K562 (cell line): Measurements from ENCODE around the gene CEP41. TPM values are rescaled to one million over a fixed set of nuclear protein-coding genes. Genes with fewer than 3 reads are reported as not detected.

Experiments
- ATAC-seq: fragments of 200-7000 bp; cut with Tn5 transposase; 3 replicates; pipeline ENCODE4 v1.9.1; 2020; ENCODE audit warnings: moderate library complexity
- BruUV-seq: library from RNA; stranded (reverse); fragments of 400-500 nt; replicated peaks from 2 replicates; lab custom pipeline; 2021; lab: Mats Ljungman, UMichigan
- CTCF ChIA-PET: fragments of 300-600 bp; formaldehyde crosslinking; extraction: SDS; loops from one replicate; lab custom pipeline; 2021; ENCODE audit warnings: low intra/inter-chr PET ratio; lab: Yijun Ruan, JAX
- POLR2A ChIA-PET: fragments of 300-600, 350-650 bp; sonication (Branson Sonifier 250); formaldehyde crosslinking; extraction: SDS; loops from one replicate; lab custom pipeline; 2021; ENCODE audit warnings: antibody characterized with exemption, inconsistent platforms; lab: Yijun Ruan, JAX
- DNase-seq, 4 experiments: peaks; one replicate each; pipeline versions ENCODE4 v3.0.0 to v3.0.0-alpha.2; 2011 to 2018; ENCODE audit warnings: low spot score in 3 of 4, mixed read lengths in 3 of 4; ENCODE audit errors: extremely low read depth in 1 of 4
- FAIRE-seq: peaks from 2 replicates; lab custom pipeline; 2011; peaks lifted over from hg19 to GRCh38; lab: Jason Lieb, UNC
- H2AFZ ChIP-seq: 2 replicates; pipeline ENCODE4 v1.6.0; 2011; ENCODE audit warnings: low read depth, low read length, control low read depth, inconsistent platforms
- H3K27ac ChIP-seq: fragments of 200-600 bp; 3 replicates; pipeline ENCODE4 v1.8.0; 2011; ENCODE audit warnings: low read depth, mild to moderate bottlenecking, control low read depth, inconsistent platforms, low read length, moderate library complexity, mixed read lengths; ENCODE audit errors: extremely low read depth
- H3K27me3 ChIP-seq, 2 experiments: fragments of 300-600 bp in 1 of 2; 2 replicates in 1 of 2; 3 replicates in 1 of 2; pipeline versions ENCODE4 v1.6.0 to v1.8.0; 2011; ENCODE audit warnings: inconsistent platforms in 2 of 2, low read length in 2 of 2, mild to moderate bottlenecking in 1 of 2, mixed read lengths in 1 of 2, moderate library complexity in 1 of 2; ENCODE audit not compliant: control insufficient read depth in 2 of 2, insufficient read depth in 2 of 2
- H3K36me3 ChIP-seq: fragments of 300-600 bp; 3 replicates; pipeline ENCODE4 v1.8.0; 2011; ENCODE audit warnings: mild to moderate bottlenecking, low read length, inconsistent platforms; ENCODE audit not compliant: control insufficient read depth, insufficient read depth
- H3K4me1 ChIP-seq, 2 experiments: fragments of 200-600 bp in 1 of 2; replicated peaks in 1 of 2; 2 replicates in 1 of 2; 3 replicates in 1 of 2; pipeline versions ENCODE4 v1.5.1 to v1.8.0; 2011; ENCODE audit warnings: inconsistent platforms in 2 of 2, low read length in 2 of 2, mild to moderate bottlenecking in 1 of 2, mixed read lengths in 1 of 2, moderate library complexity in 1 of 2; ENCODE audit not compliant: control insufficient read depth in 2 of 2, insufficient read depth in 2 of 2
- H3K4me2 ChIP-seq: 2 replicates; pipeline ENCODE4 v1.6.1; 2011; ENCODE audit warnings: low read length, control low read depth, inconsistent platforms, mixed read lengths; ENCODE audit not compliant: insufficient read depth
- H3K4me3 ChIP-seq: fragments of 200-600 bp; sonication (generic), shearing (Covaris generic); 2 replicates; pipeline ENCODE4 v1.5.1; 2016; ENCODE audit warnings: control low read depth, inconsistent platforms
- H3K79me2 ChIP-seq: fragments of 200-600 bp; 3 replicates; pipeline ENCODE4 v1.8.0; 2011; ENCODE audit warnings: low read length, inconsistent platforms; ENCODE audit not compliant: control insufficient read depth, insufficient read depth
- H3K9ac ChIP-seq, 2 experiments: 2 replicates each; pipeline versions ENCODE4 v1.6.0 to v1.6.1; 2011; ENCODE audit warnings: low read depth in 2 of 2, low read length in 2 of 2, control low read depth in 1 of 2, inconsistent platforms in 1 of 2, mild to moderate bottlenecking in 1 of 2, mixed read lengths in 1 of 2; ENCODE audit not compliant: insufficient read depth in 1 of 2
- H3K9me1 ChIP-seq: one replicate; pipeline ENCODE4 v1.6.0; 2011; ENCODE audit warnings: inconsistent platforms, mild to moderate bottlenecking, low read length, moderate library complexity; ENCODE audit not compliant: control insufficient read depth, insufficient read depth
- H3K9me3 ChIP-seq: replicated peaks from 2 replicates; pipeline ENCODE4 v1.5.1; 2011; ENCODE audit warnings: low read depth, low read length, inconsistent platforms; ENCODE audit not compliant: control insufficient read depth, insufficient read depth
- H4K20me1 ChIP-seq: replicated peaks from 2 replicates; pipeline ENCODE4 v1.6.1; 2011; ENCODE audit warnings: low read length, inconsistent platforms, mixed read lengths; ENCODE audit not compliant: control insufficient read depth, insufficient read depth
- CCNT2 ChIP-seq: IDR thresholded peaks from 2 replicates; pipeline ENCODE4 v1.6.1; 2011; ENCODE audit warnings: borderline replicate concordance, low read depth, mild to moderate bottlenecking, moderate library complexity, mixed read lengths, low read length; ENCODE audit not compliant: insufficient read length; ENCODE audit errors: extremely low read depth
- CLOCK ChIP-seq: fragments of 250-450 bp; sonication (Bioruptor Pico); IDR thresholded peaks from 2 replicates; pipeline ENCODE4 v1.4.0; 2020; ENCODE audit warnings: mild to moderate bottlenecking, moderate library complexity, borderline replicate concordance
- DPF2 ChIP-seq: fragments of 450-650 bp; IDR thresholded peaks from 2 replicates; pipeline ENCODE4 v1.6.1; 2016
- FOXJ2 ChIP-seq: fragments of 200-800 bp; sonication (Bioruptor generic); IDR thresholded peaks from 2 replicates; pipeline ENCODE4 v1.6.1; 2016; ENCODE audit warnings: missing genetic modification characterization, missing compliant biosample characterization
- GTF2A2 ChIP-seq: IDR thresholded peaks from 2 replicates; pipeline ENCODE4 v1.6.1; 2016; ENCODE audit warnings: mild to moderate bottlenecking, missing genetic modification characterization, missing compliant biosample characterization
- HDAC6 ChIP-seq: IDR thresholded peaks from 2 replicates; pipeline ENCODE4 v1.6.1; 2012; ENCODE audit warnings: low read depth, mild to moderate bottlenecking, control low read depth, inconsistent platforms, low read length, moderate library complexity
- PURB ChIP-seq: sonication (generic); formaldehyde crosslinking; IDR thresholded peaks from 2 replicates; pipeline ENCODE4 v1.9.0; 2021; ENCODE audit warnings: low read depth, mild to moderate bottlenecking, missing genetic modification reagents
- RBM39 ChIP-seq: fragments of 200-400 bp; formaldehyde crosslinking; optimal IDR thresholded peaks from 2 replicates; pipeline ENCODE3; 2018; ENCODE audit warnings: low read depth, low read length
- SNRNP70 ChIP-seq: fragments of 200-400 bp; formaldehyde crosslinking; optimal IDR thresholded peaks from 2 replicates; pipeline ENCODE3; 2017; ENCODE audit warnings: low read depth, low read length
- TAF9B ChIP-seq: fragments of 450-650 bp; IDR thresholded peaks from 2 replicates; pipeline ENCODE4 v1.6.1; 2018; ENCODE audit warnings: mild to moderate bottlenecking; ENCODE audit not compliant: partially characterized antibody
- ZC3H8 ChIP-seq: fragments of 450-650 bp; IDR thresholded peaks from 2 replicates; pipeline ENCODE4 v1.6.1; 2017
- ZNF280B ChIP-seq: fragments of 250-450 bp; sonication (Bioruptor Pico); IDR thresholded peaks from 2 replicates; pipeline ENCODE4 v1.5.1; 2021; ENCODE audit warnings: mild to moderate bottlenecking
- ZNF3 ChIP-seq: fragments of 250-450 bp; sonication (Bioruptor Pico); IDR thresholded peaks from 2 replicates; pipeline ENCODE4 v1.5.0; 2021; ENCODE audit warnings: mild to moderate bottlenecking, moderate library complexity
- ZNF354B ChIP-seq: fragments of 250-450 bp; sonication (Bioruptor Pico); IDR thresholded peaks from 2 replicates; pipeline ENCODE4 v1.4.0; 2020
- WGBS: fragments of 100-300 bp; shearing (Covaris generic); methylation state at CpG from one replicate; pipeline ENCODE4 v1.1.6; 2016; ENCODE audit warnings: low coverage, mixed read lengths; ENCODE audit not compliant: insufficient coverage; ENCODE audit errors: missing lambda C conversion rate; 5-methylcytosine and 5-hydroxymethylcytosine counted together
- in situ Hi-C: fragments of 300-500 bp; cut with MboI; formaldehyde crosslinking; loops from 4 replicates; pipeline ENCODE4 v1.15.0; 2018; ENCODE audit warnings: inconsistent platforms, mixed read lengths
- intact Hi-C: fragments of 100-400 bp; cut with micrococcal nuclease; formaldehyde crosslinking; loops from 2 replicates; pipeline ENCODE4 v1.14.2; 2022
- polyA plus RNA-seq, 8 experiments: library from polyadenylated mRNA; depleted of rRNA in 4 of 8; stranded (reverse) in 5 of 8; unstranded in 3 of 8; fragments of >200 nt; fragmentation: Nextera tagmentation in 2 of 8; fragmentation: Illumina TruSeq in 1 of 8; extraction: Ambion mirVana in 2 of 8; extraction: Trizol in 1 of 8; gene quantifications; 2 replicates each; pipeline versions ENCODE4 v1.2.1 to v1.2.3, GENCODE V29; 2011 to 2014; ENCODE audit warnings: inconsistent platforms in 1 of 8, missing spikeins in 1 of 8
- total RNA-seq, 7 experiments: library from RNA; depleted of rRNA in 6 of 7; stranded (reverse); fragments of >200 nt in 6 of 7; fragmentation: Illumina TruSeq in 2 of 7; extraction: Trizol in 2 of 7; gene quantifications; 2 replicates each; pipeline versions ENCODE4 v1.2.1 to v1.2.3, GENCODE V29; 2011 to 2021; ENCODE audit warnings: low replicate concordance in 1 of 7

The CEP41 gene
- total and polyA plus RNA-seq, 9 of the 15 experiments (the other 6 are each of a cell fraction or from before 2014, with no cell fraction given), result 1.5 to 15.5 (median 6.4) TPM

DNA sequence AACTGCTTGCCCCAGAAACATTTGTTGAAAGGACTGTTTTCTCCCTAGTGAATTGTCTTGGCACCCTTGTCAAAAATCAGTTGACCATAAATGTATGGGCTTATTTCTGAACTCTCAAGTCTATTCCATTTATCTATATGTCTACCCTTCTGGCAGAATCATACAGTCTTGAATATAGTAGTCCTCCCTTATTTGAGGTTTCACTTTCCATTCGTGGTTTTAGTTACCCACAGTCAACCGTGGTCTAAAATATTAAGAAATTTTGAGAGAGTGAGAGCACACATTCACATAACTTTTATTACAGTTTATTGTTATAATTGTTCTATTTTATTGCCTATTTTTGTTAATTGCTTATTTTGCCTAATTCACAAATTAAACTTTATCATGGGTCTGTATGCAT, 17.4 kb upstream of the CEP41 start:
- Histone ChIP-seq H3K79me2 (no peaks in the 10 kb centered on the region), H4K20me1 (no peaks in the 10 kb centered on the region), H3K9me1 (no peaks in the 10 kb centered on the region), H3K27me3 (peaks cover 0 to 2% of the 10 kb centered on the region in 2 experiments; a peak in 2 of 5 replicates), H3K4me3 (no peak overlapping the region), H3K36me3 (no peaks in the 10 kb centered on the region), H3K9ac (no peak overlapping the region), H3K4me2 (no peak overlapping the region), H3K9me3 (no peaks in the 10 kb centered on the region), H2AFZ (no peak overlapping the region), H3K4me1 (no peaks in the 10 kb centered on the region)
- in situ Hi-C loops (no loop called here), intact Hi-C loops (no loop called here)
- no peak for DNase-seq
- no peak for FAIRE-seq
- POLR2A ChIA-PET, result no interaction called here
- TF ChIP-seq ZNF280B (CRISPR knock-in tag), result no peak
- TF ChIP-seq, all 486 proteins: peak for 0
- ATAC-seq, result no peak
- BruUV-seq, result no TSS peak
- no peak overlapping the region for H3K27ac ChIP-seq
- 2% methylated on average over 2 of the region's 2 CpGs for WGBS
- CTCF ChIA-PET, result interaction anchor here (0.6 kb wide), 1 partner anchor 12 kb away, joined by 4 read pairs; no protein-coding TSS in a partner anchor

- Histone ChIP-seq H3K4me3 (no peak overlapping the region), H2AFZ (no peak overlapping the region), H3K27me3 (peaks cover 0 to 5% of the 10 kb centered on the region in 2 experiments; a peak in 2 of 5 replicates), H3K9me1 (no peaks in the 10 kb centered on the region), H3K27ac (no peak overlapping the region), H3K9ac (no peak overlapping the region), H3K36me3 (no peaks in the 10 kb centered on the region), H3K9me3 (no peaks in the 10 kb centered on the region), H3K79me2 (no peaks in the 10 kb centered on the region), H3K4me2 (no peak overlapping the region), H4K20me1 (no peaks in the 10 kb centered on the region), H3K4me1 (no peaks in the 10 kb centered on the region)
- ChIA-PET CTCF (no interaction called here), POLR2A (no interaction called here)
- ATAC-seq, result no peak
- no peak for FAIRE-seq
- intact Hi-C loops, result no loop called here
- no TSS peak for BruUV-seq
- in situ Hi-C loops, result no loop called here
- DNase-seq, result no peak
- 0% methylated on average over 2 of the region's 2 CpGs for WGBS
- TF ChIP-seq PURB (CRISPR knock-in tag), result no peak
- TF ChIP-seq RBM39, result no peak
- no peak for TF ChIP-seq ZC3H8
- TF ChIP-seq DPF2, result no peak
- no peak for TF ChIP-seq HDAC6
- no peak for TF ChIP-seq ZNF354B (CRISPR knock-in tag)
- no peak for TF ChIP-seq ZNF3 (CRISPR knock-in tag)
- no peak for TF ChIP-seq GTF2A2 (tag)
- TF ChIP-seq CLOCK, result no peak
- no peak for TF ChIP-seq SNRNP70
- no peak for TF ChIP-seq TAF9B
- TF ChIP-seq CCNT2, result no peak
- no peak for TF ChIP-seq FOXJ2 (tag)
Measured at GRCh38 chr7:130454959-130455358, 14.1 kb upstream of the CEP41 start.
